ENCODE data around the gene FMN1.

Gene FMN1

DNA sequence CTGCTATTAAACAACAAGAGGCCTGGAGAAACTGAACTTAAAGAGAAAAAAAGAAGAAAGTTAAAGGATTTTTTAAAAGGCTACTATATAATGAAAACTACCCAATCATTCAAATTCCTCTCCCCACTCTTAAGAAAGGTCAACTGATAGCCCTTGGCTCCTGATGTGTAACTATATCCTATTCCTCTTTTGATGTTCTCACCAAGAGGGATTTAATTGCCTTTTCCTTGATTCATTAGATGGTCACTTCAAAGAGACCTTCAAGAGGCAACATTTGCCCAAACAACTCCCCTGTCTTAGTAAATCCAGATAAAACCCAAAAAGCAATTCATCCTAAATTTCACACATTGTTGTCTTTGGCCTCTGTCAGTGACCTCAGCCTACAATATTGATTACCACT, 86.0 kb downstream of the FMN1 start:
- DNase-seq (ENCODE audit: extremely low read depth, low read depth), result no peak
- H3K4me3 ChIP-seq (replicated peaks; ENCODE audit: low read depth, low read length), result no peak overlapping the region
- TF ChIP-seq, protein P1, sequence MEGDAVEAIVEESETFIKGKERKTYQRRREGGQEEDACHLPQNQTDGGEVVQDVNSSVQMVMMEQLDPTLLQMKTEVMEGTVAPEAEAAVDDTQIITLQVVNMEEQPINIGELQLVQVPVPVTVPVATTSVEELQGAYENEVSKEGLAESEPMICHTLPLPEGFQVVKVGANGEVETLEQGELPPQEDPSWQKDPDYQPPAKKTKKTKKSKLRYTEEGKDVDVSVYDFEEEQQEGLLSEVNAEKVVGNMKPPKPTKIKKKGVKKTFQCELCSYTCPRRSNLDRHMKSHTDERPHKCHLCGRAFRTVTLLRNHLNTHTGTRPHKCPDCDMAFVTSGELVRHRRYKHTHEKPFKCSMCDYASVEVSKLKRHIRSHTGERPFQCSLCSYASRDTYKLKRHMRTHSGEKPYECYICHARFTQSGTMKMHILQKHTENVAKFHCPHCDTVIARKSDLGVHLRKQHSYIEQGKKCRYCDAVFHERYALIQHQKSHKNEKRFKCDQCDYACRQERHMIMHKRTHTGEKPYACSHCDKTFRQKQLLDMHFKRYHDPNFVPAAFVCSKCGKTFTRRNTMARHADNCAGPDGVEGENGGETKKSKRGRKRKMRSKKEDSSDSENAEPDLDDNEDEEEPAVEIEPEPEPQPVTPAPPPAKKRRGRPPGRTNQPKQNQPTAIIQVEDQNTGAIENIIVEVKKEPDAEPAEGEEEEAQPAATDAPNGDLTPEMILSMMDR (IDR thresholded peaks at IDR 0.05; ENCODE audit: low read depth, low read length, missing control alignments), result no peak

DNA sequence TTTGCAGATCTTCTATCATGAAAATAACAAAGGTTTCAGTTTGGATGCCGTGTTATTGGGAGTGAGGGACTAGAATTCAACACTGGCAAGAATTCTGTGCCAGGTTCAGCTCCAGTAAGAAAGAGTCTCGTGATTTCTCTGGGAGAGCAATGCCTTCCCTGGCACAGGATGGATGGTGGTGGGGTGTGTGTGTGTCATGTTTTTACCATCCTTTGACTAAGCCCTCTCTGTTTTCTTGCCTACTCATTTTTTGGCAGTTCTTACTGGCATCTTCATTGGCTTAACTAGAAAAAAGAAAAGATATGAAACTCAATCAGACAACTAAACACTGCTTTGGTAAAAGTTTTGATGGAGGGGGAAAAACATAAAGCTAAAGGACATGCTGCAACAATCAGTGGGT, 86.6 kb downstream of the FMN1 start:
- TF ChIP-seq, protein P1 (IDR thresholded peaks at IDR 0.05; ENCODE audit: low read depth, low read length, missing control alignments), result no peak
- DNase-seq (ENCODE audit: extremely low read depth, low read depth), result no peak
- no peak overlapping the region for H3K4me3 ChIP-seq (replicated peaks; ENCODE audit: low read depth, low read length)

DNA sequence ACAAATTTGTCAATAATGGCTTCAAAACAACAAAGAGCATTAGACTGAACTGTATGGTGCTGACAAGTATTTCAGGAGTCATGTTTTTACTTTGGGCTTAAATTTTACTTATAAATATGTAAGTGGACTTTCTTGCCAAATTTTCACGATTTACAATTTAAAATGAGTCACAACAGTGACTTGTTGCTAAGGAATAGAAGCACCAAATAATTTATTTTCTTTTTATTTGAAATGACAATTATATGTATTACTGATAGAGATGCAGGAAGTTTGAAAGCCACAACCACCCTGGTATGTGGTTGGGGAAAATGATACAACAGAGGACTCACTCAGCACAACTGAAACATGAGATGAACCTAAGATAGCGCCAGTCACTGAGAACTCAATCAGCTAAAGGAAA, 90.3 kb downstream of the FMN1 start:
- peak; percentile 83 for DNase-seq (ENCODE audit: extremely low read depth, low read depth)
- TF ChIP-seq, protein P1 (IDR thresholded peaks at IDR 0.05; ENCODE audit: low read depth, low read length, missing control alignments), result no peak
- H3K4me3 ChIP-seq (replicated peaks; ENCODE audit: low read depth, low read length), result no peak overlapping the region

DNA sequence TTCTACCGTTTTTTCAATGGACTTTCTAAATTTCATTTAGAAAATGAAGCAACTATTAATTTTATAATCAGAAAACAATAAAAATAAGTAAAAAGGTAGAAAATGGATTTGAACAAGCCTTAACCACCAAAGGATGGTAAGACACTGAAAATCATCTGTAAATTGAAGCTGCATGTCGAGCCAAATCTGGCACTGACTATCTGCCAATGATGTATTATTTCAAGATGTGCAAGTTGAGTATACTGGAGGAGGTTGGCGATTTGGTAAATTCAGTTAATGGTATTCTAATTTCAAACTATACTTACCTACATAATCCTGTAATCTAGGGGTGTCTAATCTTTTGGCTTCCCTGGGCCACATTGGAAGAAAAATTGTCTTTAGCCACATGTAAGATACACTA, 93.5 kb downstream of the FMN1 start:
- DNase-seq (ENCODE audit: extremely low read depth, low read depth), result no peak
- TF ChIP-seq, protein P1 (IDR thresholded peaks at IDR 0.05; ENCODE audit: low read depth, low read length, missing control alignments), result no peak
- H3K4me3 ChIP-seq (replicated peaks; ENCODE audit: low read depth, low read length), result no peak overlapping the region

DNA sequence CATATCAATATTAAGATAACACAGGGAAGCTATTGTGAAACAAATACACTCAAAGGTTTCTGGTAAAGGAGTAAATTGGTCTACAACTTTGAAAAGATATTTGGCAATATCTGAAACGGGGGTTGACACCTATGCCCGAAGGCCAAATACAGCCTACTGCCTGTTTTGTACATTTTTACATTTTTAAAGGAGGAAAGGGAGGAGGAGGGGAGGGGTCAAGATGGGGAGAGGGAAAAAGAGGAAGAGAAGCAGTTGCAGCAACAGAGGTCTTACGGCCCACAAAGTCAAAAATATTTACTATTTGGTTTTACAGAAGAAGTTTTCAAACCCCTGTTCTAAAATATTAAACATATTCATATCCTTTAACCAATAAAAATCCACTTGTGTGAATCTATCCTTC, 94.2 kb downstream of the FMN1 start:
- TF ChIP-seq, protein P1 (IDR thresholded peaks at IDR 0.05; ENCODE audit: low read depth, low read length, missing control alignments), result no peak
- no peak for DNase-seq (ENCODE audit: extremely low read depth, low read depth)

DNA sequence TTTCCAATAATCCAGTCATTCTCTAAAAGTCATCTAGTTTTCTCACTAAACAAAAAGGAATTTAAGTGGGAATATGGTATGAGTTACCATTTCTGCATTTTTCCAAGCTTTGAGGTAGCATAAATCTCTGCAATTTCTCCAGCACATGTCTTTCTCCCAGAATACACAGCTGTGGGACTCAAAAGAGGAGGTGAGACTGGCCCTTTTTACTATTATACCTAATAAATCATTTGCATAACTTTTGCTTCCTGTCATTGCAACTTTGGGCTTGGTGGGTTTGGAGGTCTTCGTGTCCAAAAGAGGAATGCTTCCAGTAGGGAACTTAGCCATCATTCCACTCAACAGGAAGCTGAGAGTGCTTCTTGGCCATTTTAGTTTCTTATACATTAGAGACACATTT, 94.8 kb downstream of the FMN1 start:
- TF ChIP-seq, protein P1 (IDR thresholded peaks at IDR 0.05; ENCODE audit: low read depth, low read length, missing control alignments), result no peak
- no peak for DNase-seq (ENCODE audit: extremely low read depth, low read depth)
- no peak overlapping the region for H3K4me3 ChIP-seq (replicated peaks; ENCODE audit: low read depth, low read length)

More for the DNA sequence above, 94.2 kb downstream of the FMN1 start:
- no peak overlapping the region for H3K4me3 ChIP-seq (replicated peaks; ENCODE audit: low read depth, low read length)

DNA sequence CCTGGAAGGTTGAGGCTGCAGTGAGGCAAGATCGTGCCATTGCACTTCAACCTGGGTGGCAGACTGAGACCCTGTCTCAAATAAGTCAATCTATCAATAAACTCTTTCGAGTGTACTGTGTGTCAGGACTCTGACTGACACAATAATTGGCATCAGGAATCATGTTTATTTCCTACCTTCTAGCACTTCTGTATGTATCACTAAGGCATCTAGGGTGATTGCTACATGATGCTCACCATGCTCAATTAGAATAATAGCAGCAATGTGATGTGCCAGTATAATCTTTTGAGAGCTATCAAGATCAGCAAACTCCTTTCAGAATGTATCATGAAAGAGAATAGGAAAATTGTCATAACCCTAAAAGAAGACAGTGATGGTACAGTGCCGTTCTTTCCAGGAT, 95.3 kb downstream of the FMN1 start:
- H3K4me3 ChIP-seq (replicated peaks; ENCODE audit: low read depth, low read length), result no peak overlapping the region
- TF ChIP-seq, protein P1 (IDR thresholded peaks at IDR 0.05; ENCODE audit: low read depth, low read length, missing control alignments), result no peak
- DNase-seq (ENCODE audit: extremely low read depth, low read depth), result no peak
